Central memory CD8-positive, alpha-beta T cell (primary cell): ENCODE results near the gene MRPL38.

Experiments used
- ATAC-seq: fragments of 150-1000 bp; cut with Tn5 transposase; replicated peaks from 2 replicates; pipeline ENCODE4 v1.10.0; 2022; ENCODE audit warnings: mild to moderate bottlenecking, moderate FRiP score, moderate number of reproducible peaks; ENCODE audit not compliant: poor library complexity, severe bottlenecking; ENCODE audit errors: extremely low read depth
- DNase-seq, 2 donors: peaks; one replicate each; pipeline ENCODE4 v3.0.0; 2021; ENCODE audit warnings: low spot score in 2 of 2
- H3K27ac Mint-ChIP-seq: one replicate; pipeline ENCODE4 v1.8.0; 2022; ENCODE audit warnings: low read depth, mild to moderate bottlenecking, moderate library complexity, mixed read lengths
- H3K27me3 Mint-ChIP-seq: one replicate; pipeline ENCODE4 v1.8.0; 2022; ENCODE audit warnings: mixed read lengths
- H3K36me3 Mint-ChIP-seq: one replicate; pipeline ENCODE4 v1.8.0; 2022; ENCODE audit warnings: mild to moderate bottlenecking, moderate library complexity, mixed read lengths; ENCODE audit not compliant: insufficient read depth
- H3K4me1 Mint-ChIP-seq: one replicate; pipeline ENCODE4 v1.8.0; 2022; ENCODE audit warnings: mixed read lengths
- H3K4me3 Mint-ChIP-seq: one replicate; pipeline ENCODE4 v1.8.0; 2022; ENCODE audit warnings: mild to moderate bottlenecking, moderate library complexity, mixed read lengths
- H3K9me3 Mint-ChIP-seq: one replicate; pipeline ENCODE4 v1.8.0; 2022; ENCODE audit warnings: mixed read lengths

The MRPL38 gene

GRCh38 chr17:75914643-75915267 lies 10.1 kb upstream of the MRPL38 start:
- Mint-ChIP-seq H3K4me3 (no peak overlapping the region), H3K4me1 (no peaks in the 10 kb centered on the region), H3K27me3 (no peaks in the 10 kb centered on the region), H3K9me3 (no peaks in the 10 kb centered on the region), H3K36me3 (peaks cover 2% of the 10 kb centered on the region), H3K27ac (no peak overlapping the region)
- ATAC-seq, result no peak
- DNase-seq, result no peak

- Mint-ChIP-seq H3K27ac (no peak overlapping the region), H3K9me3 (no peaks in the 10 kb centered on the region), H3K4me1 (no peaks in the 10 kb centered on the region), H3K4me3 (no peak overlapping the region), H3K27me3 (no peaks in the 10 kb centered on the region), H3K36me3 (peaks cover 2% of the 10 kb centered on the region)
- ATAC-seq (no peak), DNase-seq (no peak)
These were observed 9.0 kb upstream of the MRPL38 start for GRCh38 chr17:75913537-75914210.

- Mint-ChIP-seq H3K36me3 (peaks cover 4% of the 10 kb centered on the region), H3K9me3 (no peaks in the 10 kb centered on the region), H3K27me3 (no peaks in the 10 kb centered on the region), H3K4me1 (no peaks in the 10 kb centered on the region), H3K27ac (no peak overlapping the region), H3K4me3 (no peak overlapping the region)
- DNase-seq (no peak), ATAC-seq (no peak)
These were observed 6.0 kb upstream of the MRPL38 start for GRCh38 chr17:75910699-75911098.

- peaks cover 3% of the 10 kb centered on the region for H3K36me3 Mint-ChIP-seq
- ATAC-seq (no peak), DNase-seq (no peak)
- no peak overlapping the region for H3K4me3 Mint-ChIP-seq
- H3K4me1 Mint-ChIP-seq, result peaks cover 1% of the 10 kb centered on the region
- H3K27ac Mint-ChIP-seq, result no peak overlapping the region
- no peaks in the 10 kb centered on the region for H3K27me3 Mint-ChIP-seq
- H3K9me3 Mint-ChIP-seq, result no peaks in the 10 kb centered on the region
These were observed 5.2 kb upstream of the MRPL38 start for GRCh38 chr17:75909812-75910274.

- ATAC-seq (no peak), DNase-seq (no peak)
- Mint-ChIP-seq H3K9me3 (no peaks in the 10 kb centered on the region), H3K27ac (no peak overlapping the region), H3K27me3 (no peaks in the 10 kb centered on the region), H3K4me1 (peaks cover 7% of the 10 kb centered on the region), H3K4me3 (no peak overlapping the region), H3K36me3 (peaks cover 9% of the 10 kb centered on the region)
These were observed 4.5 kb upstream of the MRPL38 start for GRCh38 chr17:75909051-75909811.

GRCh38 chr17:75908201-75908600 lies 3.5 kb upstream of the MRPL38 start:
- no peak overlapping the region for H3K4me3 Mint-ChIP-seq
- H3K4me1 Mint-ChIP-seq, result peaks cover 12% of the 10 kb centered on the region
- H3K27me3 Mint-ChIP-seq, result no peaks in the 10 kb centered on the region
- peaks cover 13% of the 10 kb centered on the region for H3K36me3 Mint-ChIP-seq
- DNase-seq (no peak), ATAC-seq (no peak)
- H3K9me3 Mint-ChIP-seq, result no peaks in the 10 kb centered on the region
- H3K27ac Mint-ChIP-seq, result peak overlapping the region; percentile 29

GRCh38 chr17:75906143-75906884 lies 1.6 kb upstream of the MRPL38 start:
- Mint-ChIP-seq H3K36me3 (peaks cover 13% of the 10 kb centered on the region), H3K4me3 (peak overlapping the region; percentile 32), H3K9me3 (no peaks in the 10 kb centered on the region), H3K4me1 (peaks cover 12% of the 10 kb centered on the region), H3K27me3 (no peaks in the 10 kb centered on the region), H3K27ac (peak overlapping the region; percentile 29)
- no peak for ATAC-seq
- DNase-seq, result no peak

GRCh38 chr17:75902406-75902805 lies 2.3 kb downstream of the MRPL38 start:
- Mint-ChIP-seq H3K4me1 (peaks cover 23% of the 10 kb centered on the region), H3K27me3 (no peaks in the 10 kb centered on the region), H3K27ac (no peak overlapping the region), H3K9me3 (no peaks in the 10 kb centered on the region), H3K4me3 (no peak overlapping the region), H3K36me3 (peaks cover 32% of the 10 kb centered on the region)
- DNase-seq, result no peak
- no peak for ATAC-seq

GRCh38 chr17:75901727-75902126 lies 3.0 kb downstream of the MRPL38 start:
- Mint-ChIP-seq H3K9me3 (no peaks in the 10 kb centered on the region), H3K27ac (no peak overlapping the region), H3K4me1 (peaks cover 25% of the 10 kb centered on the region), H3K36me3 (peaks cover 32% of the 10 kb centered on the region), H3K4me3 (no peak overlapping the region), H3K27me3 (no peaks in the 10 kb centered on the region)
- ATAC-seq (no peak), DNase-seq (no peak)

- no peaks in the 10 kb centered on the region for H3K9me3 Mint-ChIP-seq
- H3K4me1 Mint-ChIP-seq, result peaks cover 27% of the 10 kb centered on the region
- H3K27ac Mint-ChIP-seq, result no peak overlapping the region
- DNase-seq, result no peak
- H3K36me3 Mint-ChIP-seq, result peaks cover 30% of the 10 kb centered on the region
- no peaks in the 10 kb centered on the region for H3K27me3 Mint-ChIP-seq
- ATAC-seq, result no peak
- no peak overlapping the region for H3K4me3 Mint-ChIP-seq
These were observed 3.8 kb downstream of the MRPL38 start for GRCh38 chr17:75900691-75901533.

GRCh38 chr17:75899767-75900468 lies 4.8 kb downstream of the MRPL38 start:
- Mint-ChIP-seq H3K4me1 (peaks cover 37% of the 10 kb centered on the region), H3K9me3 (no peaks in the 10 kb centered on the region), H3K27me3 (no peaks in the 10 kb centered on the region), H3K27ac (no peak overlapping the region), H3K4me3 (no peak overlapping the region), H3K36me3 (peaks cover 31% of the 10 kb centered on the region)
- DNase-seq, result no peak
- ATAC-seq, result no peak
